ENCODE results near the gene SLC13A4. TPM values are rescaled to one million over a fixed set of nuclear protein-coding genes. Genes with fewer than 3 reads are reported as not detected.

SLC13A4 gene
- total RNA-seq, 8 experiments from 2014 or later, result 0.60 to 6.5 (median 1.7) TPM

DNA sequence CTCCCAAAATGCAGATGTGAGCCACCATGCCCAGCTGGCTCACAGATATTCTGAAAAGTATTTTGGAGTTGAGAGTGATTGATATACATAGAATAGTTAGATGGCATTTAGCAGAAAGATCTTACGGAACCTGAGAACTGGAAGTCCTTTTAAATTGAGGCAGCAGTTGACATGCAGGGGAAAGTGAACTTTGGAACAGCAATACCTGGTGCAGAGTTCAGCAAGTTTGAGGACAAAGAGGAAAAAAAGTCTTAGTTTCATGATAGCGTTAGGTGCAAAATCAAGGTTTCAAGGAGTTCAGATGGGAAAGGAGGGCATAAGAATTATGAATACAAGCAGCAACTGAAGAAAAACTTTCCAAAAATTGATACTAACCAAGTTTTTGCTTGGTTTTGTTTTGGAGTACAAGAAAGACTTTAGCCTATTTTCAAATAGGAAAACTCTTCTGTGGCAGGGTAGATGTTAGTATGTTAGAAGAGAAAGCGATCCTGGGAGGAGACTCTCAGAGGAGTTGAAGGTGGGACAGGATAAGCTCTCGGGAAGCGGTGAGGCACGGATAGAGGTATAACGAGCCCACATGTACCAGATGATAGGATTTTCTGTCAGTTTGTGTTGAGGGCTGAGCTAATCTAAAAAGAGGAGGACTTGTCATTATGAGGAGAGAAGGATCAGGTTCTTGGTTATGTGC is 93.7 kb downstream of the SLC13A4 start:
- no peak overlapping the region for H3K27ac ChIP-seq
- H3K4me3 ChIP-seq, result no peak overlapping the region
- in situ Hi-C loops (cut with MboI; ENCODE audit: low pct_unique_long_range_greater_than_20kb in 2 of 9, low sequenced_read_pairs in 9 of 9, unreplicated experiment in 9 of 9), result no loop called here
- 87 to 100% (median 100%) methylated on average over 1 to 7 of the region's 7 CpGs for WGBS, 10 experiments
- no peak for ATAC-seq (replicated peaks in 6 of 8)
- no peaks in the 10 kb centered on the region for H3K4me1 ChIP-seq (replicated peaks in 1 of 2)

Other genes starting within 250 kb of the SLC13A4 start
- 10 to 100 TPM; 10.5 to 22.6 (median 15.5) TPM for gene CNOT4, start 218.1 kb downstream of the SLC13A4 start, total RNA-seq
- gene NUP205, start 170.3 kb downstream of the SLC13A4 start, total RNA-seq, result 10 to 100 TPM; 26.2 to 68.4 (median 32.7) TPM
- gene STMP1, start 65.7 kb downstream of the SLC13A4 start, total RNA-seq, result 10 to 100 TPM; 17.0 to 39.7 (median 29.1) TPM
- 10 to 100 TPM in 1 of 8 experiments, under 1 TPM in 3, not detected in 4; 0.13 to 11.3 (median 0.30) TPM for gene FAM180A, start 20.6 kb upstream of the SLC13A4 start, total RNA-seq
- 100 to 1,000 TPM in 7 of 8 experiments, 10 to 100 TPM in 1; 97.3 to 205 (median 118) TPM for gene MTPN, start 249.2 kb upstream of the SLC13A4 start, total RNA-seq

Data from motor neuron (in vitro differentiated cells).